Liver (tissue), 9 donors: ENCODE measurements around the gene PIKFYVE. TPM values are rescaled to one million over a fixed set of nuclear protein-coding genes. Genes with fewer than 3 reads are reported as not detected.

ENCODE experiments used
- DNase-seq: peaks from one replicate; pipeline ENCODE4 v3.0.0-alpha.2; 2017; ENCODE audit warnings: low spot score
- H3K27ac ChIP-seq, 2 donors: one replicate each; pipeline ENCODE4 v1.7.0; 2013; ENCODE audit warnings: inconsistent platforms in 2 of 2, low read length in 2 of 2, control low read depth in 1 of 2, low read depth in 1 of 2, mild to moderate bottlenecking in 1 of 2
- H3K27me3 ChIP-seq, 4 donors: one replicate each; pipeline versions ENCODE4 v1.6.1 to v1.7.0; 2013; ENCODE audit warnings: low read length in 3 of 4, inconsistent platforms in 1 of 4, mild to moderate bottlenecking in 1 of 4, moderate library complexity in 1 of 4; ENCODE audit not compliant: control insufficient read depth in 4 of 4, insufficient read depth in 4 of 4
- H3K36me3 ChIP-seq, 4 donors: one replicate each; pipeline versions ENCODE4 v1.6.1 to v1.7.0; 2013; ENCODE audit warnings: low read length in 3 of 4, mild to moderate bottlenecking in 3 of 4, low read depth in 1 of 4, moderate library complexity in 1 of 4; ENCODE audit not compliant: control insufficient read depth in 4 of 4, insufficient read depth in 3 of 4
- H3K4me1 ChIP-seq, 4 donors: one replicate each; pipeline versions ENCODE4 v1.6.1 to v1.7.0; 2013; ENCODE audit warnings: low read length in 3 of 4, mild to moderate bottlenecking in 3 of 4, moderate library complexity in 1 of 4; ENCODE audit not compliant: control insufficient read depth in 4 of 4, insufficient read depth in 4 of 4
- H3K4me3 ChIP-seq, 3 donors: one replicate each; pipeline versions ENCODE4 v1.6.1 to v1.7.0; 2013; ENCODE audit warnings: low read length in 3 of 3, control low read depth in 1 of 3, low read depth in 1 of 3, mild to moderate bottlenecking in 1 of 3
- H3K9ac ChIP-seq, 2 donors: one replicate each; pipeline ENCODE4 v1.7.0; 2013; ENCODE audit warnings: low read length in 2 of 2, mild to moderate bottlenecking in 2 of 2, moderate library complexity in 2 of 2, control low read depth in 1 of 2, low read depth in 1 of 2
- H3K9me3 ChIP-seq, 4 donors: one replicate each; pipeline versions ENCODE4 v1.6.1 to v1.7.0; 2013; ENCODE audit warnings: low read length in 3 of 4; ENCODE audit not compliant: control insufficient read depth in 4 of 4
- EGR1 ChIP-seq, 2 donors: IDR thresholded peaks; 2 replicates each; pipeline ENCODE4 v1.6.1; 2016 to 2018; ENCODE audit warnings: antibody characterized with exemption in 2 of 2, low read depth in 2 of 2
- FOXA1 ChIP-seq: IDR thresholded peaks from 2 replicates; pipeline ENCODE4 v1.6.1; 2016; ENCODE audit warnings: antibody characterized with exemption
- FOXA2 ChIP-seq: IDR thresholded peaks from 2 replicates; pipeline ENCODE4 v1.6.1; 2016; ENCODE audit warnings: antibody characterized with exemption
- GABPA ChIP-seq, 2 donors: IDR thresholded peaks in 1 of 2; conservative IDR thresholded peaks in 1 of 2; 2 replicates each; pipeline ENCODE4 v1.6.1; 2016; ENCODE audit warnings: antibody characterized with exemption in 2 of 2, mild to moderate bottlenecking in 1 of 2, moderate library complexity in 1 of 2
- HNF4A ChIP-seq, 2 donors: conservative IDR thresholded peaks; 2 replicates each; pipeline ENCODE4 v1.6.1; 2016; ENCODE audit warnings: antibody characterized with exemption in 2 of 2, mild to moderate bottlenecking in 2 of 2
- HNF4G ChIP-seq: IDR thresholded peaks from 2 replicates; pipeline ENCODE4 v1.6.1; 2016; ENCODE audit warnings: antibody characterized with exemption
- JUND ChIP-seq, 2 donors: IDR thresholded peaks; 2 replicates each; pipeline ENCODE4 v1.6.1; 2016; ENCODE audit warnings: antibody characterized with exemption in 2 of 2
- RAD21 ChIP-seq, 2 donors: IDR thresholded peaks; 2 replicates each; pipeline ENCODE4 v1.6.1; 2016; ENCODE audit warnings: antibody characterized with exemption in 2 of 2, mild to moderate bottlenecking in 2 of 2
- RXRA ChIP-seq, 2 donors: IDR thresholded peaks; 2 replicates each; pipeline ENCODE4 v1.6.1; 2017 to 2018; ENCODE audit warnings: antibody characterized with exemption in 2 of 2, mild to moderate bottlenecking in 1 of 2
- SP1 ChIP-seq: IDR thresholded peaks from 2 replicates; pipeline ENCODE4 v1.6.1; 2018; ENCODE audit warnings: antibody characterized with exemption, mild to moderate bottlenecking
- TAF1 ChIP-seq: conservative IDR thresholded peaks from 2 replicates; pipeline ENCODE4 v1.6.1; 2016; ENCODE audit warnings: antibody characterized with exemption, mild to moderate bottlenecking
- YY1 ChIP-seq: IDR thresholded peaks from 2 replicates; pipeline ENCODE4 v1.6.1; 2016; ENCODE audit warnings: antibody characterized with exemption, mild to moderate bottlenecking
- WGBS: extraction: QIAGEN DNeasy Blood & Tissue Kit; methylation state at CpG from one replicate; pipeline ENCODE4 v1.1.7; 2013; 5-methylcytosine and 5-hydroxymethylcytosine counted together
- polyA plus RNA-seq, 2 donors: library from polyadenylated mRNA; stranded (reverse) in 1 of 2; unstranded in 1 of 2; fragments of 200-250 nt in 1 of 2; fragments of >200 nt in 1 of 2; fragmentation: Nextera tagmentation in 1 of 2; extraction: Ambion mirVana in 1 of 2; gene quantifications; one replicate each; pipeline versions ENCODE4 v1.2.1 to v1.2.3, GENCODE V29; 2013 to 2015
- total RNA-seq, 2 donors: library from RNA; depleted of rRNA; stranded (reverse); fragments of >200 nt; gene quantifications; one replicate each; pipeline ENCODE4 v1.2.3, GENCODE V29; 2014
- TF ChIP-seq, protein P1 (sequence below): fragments of 150-350 bp; IDR thresholded peaks from 2 replicates; pipeline ENCODE4 v1.5.1; 2017; ENCODE audit warnings: improper control_type of control experiment, low read depth, low read length; ENCODE audit not compliant: missing input control
- TF ChIP-seq, protein P2 (sequence below): IDR thresholded peaks from 2 replicates; pipeline ENCODE4 v1.6.1; 2016; ENCODE audit warnings: antibody characterized with exemption
- TF ChIP-seq, protein P3 (sequence below): IDR thresholded peaks from 2 replicates; pipeline ENCODE4 v1.6.1; 2016; ENCODE audit warnings: antibody characterized with exemption
- TF ChIP-seq, protein P4 (sequence below): IDR thresholded peaks from 2 replicates; pipeline ENCODE4 v1.6.1; 2016; ENCODE audit warnings: antibody characterized with exemption
- TF ChIP-seq, protein P5 (sequence below): IDR thresholded peaks from 2 replicates; pipeline ENCODE4 v1.6.1; 2016; ENCODE audit warnings: antibody characterized with exemption, mild to moderate bottlenecking
- donor health status: healthy.
- donor health status: healthy.
- donor health status: healthy.
- donor health status: healthy.
- donor health status: healthy.

PIKFYVE gene
- total and polyA plus RNA-seq, 4 donors: 3.5 to 23.1 (median 9.1) TPM

DNA sequence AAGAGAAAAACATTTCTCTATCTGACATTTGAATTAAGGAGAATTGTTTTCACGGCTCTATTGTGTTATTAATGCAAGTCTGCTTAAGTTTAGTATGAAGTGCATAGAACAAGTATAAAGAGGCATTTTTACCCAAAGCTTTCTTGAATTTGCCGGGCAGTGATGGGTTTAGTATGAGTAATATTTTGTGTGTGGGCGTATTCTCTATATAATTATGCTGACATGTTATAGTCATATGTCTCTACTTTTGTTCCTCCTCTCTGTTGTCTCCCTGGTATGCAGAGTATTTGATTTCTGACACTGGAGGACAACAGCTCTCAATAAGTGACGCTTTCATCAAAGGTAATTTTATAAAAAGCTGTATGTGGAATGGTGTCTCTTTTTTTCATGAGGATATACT is 45.9 kb downstream of the PIKFYVE start:
- H3K4me3 ChIP-seq: no peak overlapping the region
- TF ChIP-seq, protein P1, sequence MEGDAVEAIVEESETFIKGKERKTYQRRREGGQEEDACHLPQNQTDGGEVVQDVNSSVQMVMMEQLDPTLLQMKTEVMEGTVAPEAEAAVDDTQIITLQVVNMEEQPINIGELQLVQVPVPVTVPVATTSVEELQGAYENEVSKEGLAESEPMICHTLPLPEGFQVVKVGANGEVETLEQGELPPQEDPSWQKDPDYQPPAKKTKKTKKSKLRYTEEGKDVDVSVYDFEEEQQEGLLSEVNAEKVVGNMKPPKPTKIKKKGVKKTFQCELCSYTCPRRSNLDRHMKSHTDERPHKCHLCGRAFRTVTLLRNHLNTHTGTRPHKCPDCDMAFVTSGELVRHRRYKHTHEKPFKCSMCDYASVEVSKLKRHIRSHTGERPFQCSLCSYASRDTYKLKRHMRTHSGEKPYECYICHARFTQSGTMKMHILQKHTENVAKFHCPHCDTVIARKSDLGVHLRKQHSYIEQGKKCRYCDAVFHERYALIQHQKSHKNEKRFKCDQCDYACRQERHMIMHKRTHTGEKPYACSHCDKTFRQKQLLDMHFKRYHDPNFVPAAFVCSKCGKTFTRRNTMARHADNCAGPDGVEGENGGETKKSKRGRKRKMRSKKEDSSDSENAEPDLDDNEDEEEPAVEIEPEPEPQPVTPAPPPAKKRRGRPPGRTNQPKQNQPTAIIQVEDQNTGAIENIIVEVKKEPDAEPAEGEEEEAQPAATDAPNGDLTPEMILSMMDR: no peak
- no peak for TF ChIP-seq YY1
- no peak for TF ChIP-seq JUND (IDR thresholded peaks at IDR 0.05)
- TF ChIP-seq, protein P2, sequence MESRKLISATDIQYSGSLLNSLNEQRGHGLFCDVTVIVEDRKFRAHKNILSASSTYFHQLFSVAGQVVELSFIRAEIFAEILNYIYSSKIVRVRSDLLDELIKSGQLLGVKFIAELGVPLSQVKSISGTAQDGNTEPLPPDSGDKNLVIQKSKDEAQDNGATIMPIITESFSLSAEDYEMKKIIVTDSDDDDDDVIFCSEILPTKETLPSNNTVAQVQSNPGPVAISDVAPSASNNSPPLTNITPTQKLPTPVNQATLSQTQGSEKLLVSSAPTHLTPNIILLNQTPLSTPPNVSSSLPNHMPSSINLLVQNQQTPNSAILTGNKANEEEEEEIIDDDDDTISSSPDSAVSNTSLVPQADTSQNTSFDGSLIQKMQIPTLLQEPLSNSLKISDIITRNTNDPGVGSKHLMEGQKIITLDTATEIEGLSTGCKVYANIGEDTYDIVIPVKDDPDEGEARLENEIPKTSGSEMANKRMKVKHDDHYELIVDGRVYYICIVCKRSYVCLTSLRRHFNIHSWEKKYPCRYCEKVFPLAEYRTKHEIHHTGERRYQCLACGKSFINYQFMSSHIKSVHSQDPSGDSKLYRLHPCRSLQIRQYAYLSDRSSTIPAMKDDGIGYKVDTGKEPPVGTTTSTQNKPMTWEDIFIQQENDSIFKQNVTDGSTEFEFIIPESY: no peak
- no peak for TF ChIP-seq EGR1 (IDR thresholded peaks at IDR 0.05; ENCODE audit: low read depth in 2 of 2)
- no peak for TF ChIP-seq GABPA (IDR thresholded peaks at IDR 0.05 in 1 of 2, conservative IDR thresholded peaks at IDR 0.05 in 1 of 2)
- no peak for TF ChIP-seq TAF1
- no peak for TF ChIP-seq FOXA1
- TF ChIP-seq RXRA (IDR thresholded peaks at IDR 0.05): no peak
- H3K27me3 ChIP-seq: no peaks in the 10 kb centered on the region
- H3K4me1 ChIP-seq: no peaks in the 10 kb centered on the region
- no peak overlapping the region for H3K9ac ChIP-seq
- no peak for DNase-seq
- H3K27ac ChIP-seq: no peak overlapping the region
- no peaks in the 10 kb centered on the region for H3K9me3 ChIP-seq
- peaks cover 2 to 17% (median 9%) of the 10 kb centered on the region in 4 donors for H3K36me3 ChIP-seq
- 93% methylated on average over 4 of the region's 4 CpGs for WGBS

DNA sequence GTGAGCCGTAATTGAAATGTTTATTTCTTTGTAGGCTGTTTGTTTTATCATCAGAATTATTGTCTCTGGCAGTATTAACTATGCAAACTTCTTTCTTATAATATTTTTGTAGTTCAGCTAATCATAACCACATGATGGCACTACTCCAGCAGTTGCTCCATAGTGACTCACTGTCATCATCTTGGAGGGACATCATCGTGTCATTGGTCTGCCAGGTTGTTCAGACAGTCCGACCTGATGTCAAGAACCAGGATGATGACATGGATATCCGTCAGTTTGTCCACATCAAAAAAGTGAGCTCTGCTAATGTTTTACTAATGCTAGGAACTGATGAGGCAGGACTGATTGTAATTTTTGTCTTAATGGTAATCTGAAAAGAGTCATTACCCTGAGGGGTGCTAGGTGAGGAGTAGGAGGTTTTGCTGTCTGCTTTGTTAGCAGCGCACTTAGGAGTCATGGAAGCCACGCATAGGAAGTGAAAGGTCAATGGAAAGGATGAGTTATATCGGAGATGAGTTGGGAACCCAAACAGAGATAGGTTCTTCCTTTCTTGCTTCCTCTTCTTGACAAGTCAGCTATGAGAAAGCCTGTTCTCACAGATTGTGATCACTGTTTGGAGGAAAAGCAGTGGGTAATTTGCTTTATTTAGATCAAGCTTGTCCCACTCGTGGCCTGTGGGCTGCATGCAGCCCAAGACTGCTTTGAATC is 49.2 kb downstream of the PIKFYVE start:
- Histone ChIP-seq H3K9ac (no peak overlapping the region), H3K4me3 (no peak overlapping the region), H3K36me3 (peaks cover 4 to 24% (median 19%) of the 10 kb centered on the region in 4 donors), H3K9me3 (no peaks in the 10 kb centered on the region), H3K27ac (peak overlapping the region in 1 of 2 donors; percentile 38), H3K27me3 (no peaks in the 10 kb centered on the region), H3K4me1 (no peaks in the 10 kb centered on the region)
- TF ChIP-seq, protein P3, sequence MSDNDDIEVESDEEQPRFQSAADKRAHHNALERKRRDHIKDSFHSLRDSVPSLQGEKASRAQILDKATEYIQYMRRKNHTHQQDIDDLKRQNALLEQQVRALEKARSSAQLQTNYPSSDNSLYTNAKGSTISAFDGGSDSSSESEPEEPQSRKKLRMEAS: no peak
- TF ChIP-seq SP1 (no peak), TAF1 (no peak), EGR1 (IDR thresholded peaks at IDR 0.05; ENCODE audit: low read depth in 2 of 2) (no peak), HNF4A (conservative IDR thresholded peaks at IDR 0.05) (no peak), RAD21 (IDR thresholded peaks at IDR 0.05) (no peak), FOXA2 (no peak), HNF4G (no peak), RXRA (IDR thresholded peaks at IDR 0.05) (no peak), GABPA (IDR thresholded peaks at IDR 0.05 in 1 of 2, conservative IDR thresholded peaks at IDR 0.05 in 1 of 2) (no peak), FOXA1 (no peak)
- TF ChIP-seq, protein P2: no peak
- TF ChIP-seq, protein P4, sequence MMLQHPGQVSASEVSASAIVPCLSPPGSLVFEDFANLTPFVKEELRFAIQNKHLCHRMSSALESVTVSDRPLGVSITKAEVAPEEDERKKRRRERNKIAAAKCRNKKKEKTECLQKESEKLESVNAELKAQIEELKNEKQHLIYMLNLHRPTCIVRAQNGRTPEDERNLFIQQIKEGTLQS: no peak
- TF ChIP-seq, protein P5, sequence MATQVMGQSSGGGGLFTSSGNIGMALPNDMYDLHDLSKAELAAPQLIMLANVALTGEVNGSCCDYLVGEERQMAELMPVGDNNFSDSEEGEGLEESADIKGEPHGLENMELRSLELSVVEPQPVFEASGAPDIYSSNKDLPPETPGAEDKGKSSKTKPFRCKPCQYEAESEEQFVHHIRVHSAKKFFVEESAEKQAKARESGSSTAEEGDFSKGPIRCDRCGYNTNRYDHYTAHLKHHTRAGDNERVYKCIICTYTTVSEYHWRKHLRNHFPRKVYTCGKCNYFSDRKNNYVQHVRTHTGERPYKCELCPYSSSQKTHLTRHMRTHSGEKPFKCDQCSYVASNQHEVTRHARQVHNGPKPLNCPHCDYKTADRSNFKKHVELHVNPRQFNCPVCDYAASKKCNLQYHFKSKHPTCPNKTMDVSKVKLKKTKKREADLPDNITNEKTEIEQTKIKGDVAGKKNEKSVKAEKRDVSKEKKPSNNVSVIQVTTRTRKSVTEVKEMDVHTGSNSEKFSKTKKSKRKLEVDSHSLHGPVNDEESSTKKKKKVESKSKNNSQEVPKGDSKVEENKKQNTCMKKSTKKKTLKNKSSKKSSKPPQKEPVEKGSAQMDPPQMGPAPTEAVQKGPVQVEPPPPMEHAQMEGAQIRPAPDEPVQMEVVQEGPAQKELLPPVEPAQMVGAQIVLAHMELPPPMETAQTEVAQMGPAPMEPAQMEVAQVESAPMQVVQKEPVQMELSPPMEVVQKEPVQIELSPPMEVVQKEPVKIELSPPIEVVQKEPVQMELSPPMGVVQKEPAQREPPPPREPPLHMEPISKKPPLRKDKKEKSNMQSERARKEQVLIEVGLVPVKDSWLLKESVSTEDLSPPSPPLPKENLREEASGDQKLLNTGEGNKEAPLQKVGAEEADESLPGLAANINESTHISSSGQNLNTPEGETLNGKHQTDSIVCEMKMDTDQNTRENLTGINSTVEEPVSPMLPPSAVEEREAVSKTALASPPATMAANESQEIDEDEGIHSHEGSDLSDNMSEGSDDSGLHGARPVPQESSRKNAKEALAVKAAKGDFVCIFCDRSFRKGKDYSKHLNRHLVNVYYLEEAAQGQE: no peak
- 70% methylated on average over 8 of the region's 8 CpGs for WGBS
- no peak for DNase-seq
